Sigmoid colon (tissue), 7 donors: ENCODE measurements around the gene MID1. TPM values are rescaled to one million over a fixed set of nuclear protein-coding genes. Genes with fewer than 3 reads are reported as not detected.
A peak's percentile ranks its signal among the peaks of the same experiment; 100 is the strongest.

Source experiments
- DNase-seq: peaks from one replicate; pipeline ENCODE4 v3.0.0-alpha.2; 2019
- H3K27ac ChIP-seq, 4 donors: fragments of 200-600 bp; sonication (generic); one replicate each; pipeline ENCODE4 v1.5.1; 2016 to 2019; ENCODE audit warnings: mild to moderate bottlenecking in 1 of 4
- H3K27me3 ChIP-seq, 3 donors: fragments of 200-600 bp; sonication (generic); one replicate each; pipeline ENCODE4 v1.5.1; 2019; ENCODE audit warnings: mild to moderate bottlenecking in 1 of 3
- H3K36me3 ChIP-seq, 4 donors: fragments of 200-600 bp; sonication (generic); one replicate each; pipeline ENCODE4 v1.5.1; 2016 to 2019
- H3K4me1 ChIP-seq, 4 donors: fragments of 200-600 bp; sonication (generic); one replicate each; pipeline ENCODE4 v1.5.1; 2017 to 2019
- H3K4me3 ChIP-seq, 4 donors: fragments of 200-600 bp; sonication (generic); one replicate each; pipeline ENCODE4 v1.5.1; 2017 to 2019; ENCODE audit warnings: mild to moderate bottlenecking in 2 of 4, moderate library complexity in 1 of 4
- H3K9me3 ChIP-seq, 4 donors: fragments of 200-600 bp in 3 of 4; sonication (generic) in 3 of 4; one replicate each; pipeline versions ENCODE4 v1.5.1 to v1.6.1; 2013 to 2019
- CTCF ChIP-seq, 4 experiments: fragments of 450-650 bp in 3 of 4; fragments of 200-600 bp in 1 of 4; IDR thresholded peaks; one replicate each; pipeline ENCODE4 v1.5.1; 2016 to 2019; ENCODE audit warnings: antibody characterized with exemption in 4 of 4, mild to moderate bottlenecking in 3 of 4, moderate library complexity in 2 of 4
- EP300 ChIP-seq, 4 donors: sonication (generic); formaldehyde crosslinking; IDR thresholded peaks; one replicate each; pipeline ENCODE4 v1.6.1; 2017; ENCODE audit warnings: antibody characterized with exemption in 4 of 4
- POLR2A ChIP-seq, 2 donors: fragments of 450-650 bp; IDR thresholded peaks; one replicate each; pipeline ENCODE4 v1.6.1; 2016; ENCODE audit warnings: antibody characterized with exemption in 2 of 2, mild to moderate bottlenecking in 2 of 2, moderate library complexity in 2 of 2
- POLR2AphosphoS5 ChIP-seq, 4 donors: sonication (generic); formaldehyde crosslinking; IDR thresholded peaks; one replicate each; pipeline ENCODE4 v1.6.1; 2017; ENCODE audit warnings: antibody characterized with exemption in 4 of 4
- WGBS, 2 donors: extraction: QIAGEN DNeasy Blood & Tissue Kit; methylation state at CpG; one replicate each; pipeline ENCODE4 v1.1.7; 2013; 5-methylcytosine and 5-hydroxymethylcytosine counted together
- intact Hi-C: fragments of 100-400 bp; cut with DNase I; formaldehyde crosslinking; loops from one replicate; pipeline ENCODE4 v1.15.1; 2023
- polyA plus RNA-seq, 3 donors: library from polyadenylated mRNA; stranded (reverse); fragments of 200-250 nt; gene quantifications; one replicate each; pipeline ENCODE4 v1.2.3, GENCODE V29; 2013
- total RNA-seq, 4 donors: library from RNA; depleted of rRNA; stranded (reverse); fragments of >200 nt; gene quantifications; one replicate each; pipeline ENCODE4 v1.1.0, GENCODE V29; 2016
- donor health status: healthy with polysubstance abuse.
- donor health status: Bipolar disorder and iron deficiency.
- donor health status: healthy.

Gene MID1
- total and polyA plus RNA-seq, 7 donors = 3.2 to 77.5 (median 34.6) TPM

DNA sequence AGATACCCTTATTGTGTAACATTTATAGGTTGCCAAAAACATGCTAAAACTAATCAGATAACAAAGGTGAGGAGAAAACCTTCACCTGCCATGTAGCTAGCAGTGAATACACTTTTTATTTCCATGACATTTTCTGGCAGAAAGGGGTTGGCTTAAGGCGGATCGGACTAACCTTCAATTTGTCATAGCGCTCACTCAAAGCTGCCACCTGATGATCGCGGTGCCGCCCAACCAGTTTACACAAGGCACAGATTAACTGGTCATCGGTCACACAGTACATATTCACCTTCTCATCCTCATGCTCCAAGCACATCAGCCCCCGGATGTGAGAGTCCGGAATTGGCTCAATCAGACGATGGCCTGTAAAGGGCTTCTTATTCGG, 53.7 kb downstream of the MID1 start:
- Histone ChIP-seq H3K9me3 (no peaks in the 10 kb centered on the region), H3K27ac (no peak overlapping the region), H3K4me1 (peaks cover 0 to 51% (median 9%) of the 10 kb centered on the region in 4 donors), H3K27me3 (no peaks in the 10 kb centered on the region), H3K36me3 (peaks cover 0 to 4% (median 0%) of the 10 kb centered on the region in 4 donors), H3K4me3 (no peak overlapping the region)
- 94 to 96% methylated on average over 11 of the region's 11 CpGs for WGBS, 2 donors
- no peak for TF ChIP-seq POLR2AphosphoS5 (IDR thresholded peaks at IDR 0.05)
- TF ChIP-seq EP300 (IDR thresholded peaks at IDR 0.05) = no peak
- no peak for TF ChIP-seq CTCF (IDR thresholded peaks at IDR 0.05)
- intact Hi-C loops = no loop called here
- DNase-seq = no peak

DNA sequence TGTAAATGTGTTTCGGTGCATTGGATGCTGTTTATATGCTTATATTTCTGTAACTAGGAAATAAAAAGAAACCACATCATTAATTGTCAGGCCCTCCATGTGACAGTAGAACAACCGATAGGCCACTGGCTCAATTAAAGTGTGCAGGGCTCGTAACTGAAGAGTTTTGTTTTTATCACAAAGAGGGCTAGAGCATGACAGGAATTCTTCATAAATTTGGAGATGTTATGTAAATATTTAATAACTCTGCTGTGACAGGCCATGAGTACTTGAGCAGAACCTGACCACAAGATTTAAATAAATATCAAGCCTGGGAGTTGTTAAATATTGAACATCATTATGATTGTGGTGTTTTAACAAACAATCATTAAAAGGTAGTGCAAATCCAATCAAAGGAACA, 55.9 kb downstream of the MID1 start:
- no peak for TF ChIP-seq POLR2A (IDR thresholded peaks at IDR 0.05)
- no peak for TF ChIP-seq POLR2AphosphoS5 (IDR thresholded peaks at IDR 0.05)
- TF ChIP-seq CTCF (IDR thresholded peaks at IDR 0.05) = no peak
- TF ChIP-seq EP300 (IDR thresholded peaks at IDR 0.05) = no peak
- 75 to 87% methylated on average over 3 of the region's 3 CpGs for WGBS, 2 donors

GRCh38 chrX:10557166-10557565, 63.2 kb downstream of the MID1 start:
- H3K4me3 ChIP-seq = no peak overlapping the region
- no peaks in the 10 kb centered on the region for H3K27me3 ChIP-seq
- H3K27ac ChIP-seq = peak overlapping the region in 2 of 4 donors; percentile 24 to 37
- TF ChIP-seq CTCF (IDR thresholded peaks at IDR 0.05) = no peak
- no peaks in the 10 kb centered on the region for H3K9me3 ChIP-seq
- WGBS, 2 donors = 83 to 87% methylated on average over 4 of the region's 4 CpGs
- intact Hi-C loops = no loop called here
- DNase-seq = no peak
- peaks cover 0 to 21% (median 7%) of the 10 kb centered on the region in 4 donors for H3K4me1 ChIP-seq
- H3K36me3 ChIP-seq = no peaks in the 10 kb centered on the region

More for the DNA sequence above, 55.9 kb downstream of the MID1 start:
- H3K27me3 ChIP-seq = no peaks in the 10 kb centered on the region
- no peak for DNase-seq
- H3K4me3 ChIP-seq = no peak overlapping the region
- H3K36me3 ChIP-seq = peaks cover 0 to 4% (median 0%) of the 10 kb centered on the region in 4 donors
- H3K9me3 ChIP-seq = no peaks in the 10 kb centered on the region
- H3K4me1 ChIP-seq = peaks cover 0 to 35% (median 4%) of the 10 kb centered on the region in 4 donors
- intact Hi-C loops = no loop called here
- peak overlapping the region in 2 of 4 donors; percentile 24 to 37 for H3K27ac ChIP-seq

DNA sequence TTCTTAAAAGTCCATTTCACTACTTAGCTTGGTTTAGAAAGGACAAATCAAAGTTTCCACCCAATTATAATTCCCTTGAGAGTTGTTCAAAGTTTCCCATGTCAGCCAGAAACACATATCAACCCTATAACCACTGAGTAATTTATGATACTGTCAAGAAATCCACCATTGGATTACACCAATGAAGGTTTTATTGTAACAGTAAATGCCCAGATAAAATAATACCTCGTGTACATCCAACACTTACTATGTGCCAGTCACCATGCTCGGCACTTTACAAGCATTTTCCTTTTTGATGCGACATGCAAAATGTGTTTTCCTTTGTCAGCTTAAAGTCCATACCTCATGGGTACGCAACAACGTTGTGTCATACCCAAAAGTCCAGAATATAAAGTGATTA, 64.0 kb downstream of the MID1 start:
- TF ChIP-seq CTCF (IDR thresholded peaks at IDR 0.05) (no peak), POLR2AphosphoS5 (IDR thresholded peaks at IDR 0.05) (no peak), POLR2A (IDR thresholded peaks at IDR 0.05) (no peak), EP300 (IDR thresholded peaks at IDR 0.05) (no peak)
- intact Hi-C loops = no loop called here
- H3K27me3 ChIP-seq = no peaks in the 10 kb centered on the region
- WGBS, 2 donors = 59 to 80% methylated on average over 5 of the region's 5 CpGs
- peaks cover 0 to 21% (median 7%) of the 10 kb centered on the region in 4 donors for H3K4me1 ChIP-seq
- no peaks in the 10 kb centered on the region for H3K9me3 ChIP-seq
- no peak for DNase-seq
- no peak overlapping the region for H3K4me3 ChIP-seq
- peak overlapping the region in 1 of 4 donors; percentile 37 for H3K27ac ChIP-seq
- H3K36me3 ChIP-seq = no peaks in the 10 kb centered on the region

DNA sequence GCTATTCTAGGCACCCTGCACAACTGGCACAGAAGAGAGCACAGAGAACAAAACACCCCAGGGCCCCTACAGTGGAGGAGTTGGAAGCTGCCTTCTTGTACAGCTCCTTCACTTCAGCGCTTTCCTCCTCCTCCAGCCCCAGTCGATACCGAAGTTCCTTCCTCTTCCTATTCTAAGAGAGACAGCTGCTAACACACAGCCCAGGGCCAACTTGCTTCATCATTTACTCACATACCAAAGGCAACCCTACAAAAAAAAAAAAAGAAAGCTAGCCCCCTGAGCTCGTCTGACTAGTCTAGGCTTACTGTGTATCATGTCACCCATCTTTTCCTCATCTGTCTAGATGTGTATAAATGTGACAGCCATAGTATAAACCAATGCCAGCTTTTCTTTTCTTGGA, 64.5 kb downstream of the MID1 start:
- Histone ChIP-seq H3K27me3 (no peaks in the 10 kb centered on the region), H3K36me3 (no peaks in the 10 kb centered on the region), H3K4me3 (no peak overlapping the region), H3K9me3 (no peaks in the 10 kb centered on the region), H3K4me1 (peaks cover 0 to 21% (median 7%) of the 10 kb centered on the region in 4 donors), H3K27ac (peak overlapping the region in 1 of 4 donors; percentile 37)
- DNase-seq = no peak
- intact Hi-C loops = no loop called here
- no peak for TF ChIP-seq POLR2A (IDR thresholded peaks at IDR 0.05)
- 65 to 92% methylated on average over 4 of the region's 4 CpGs for WGBS, 2 donors
